ENCODE measurements around the gene IL1RAPL1. TPM values are rescaled to one million over a fixed set of nuclear protein-coding genes. Genes with fewer than 3 reads are reported as not detected.

The IL1RAPL1 gene
- total RNA-seq, 3 donors from 2014 or later = 0.34 to 0.79 TPM; not detected in 1

- TF ChIP-seq CTCF (IDR thresholded peaks at IDR 0.05) = no peak
- H3K4me3 ChIP-seq = no peak overlapping the region
- ATAC-seq = no peak
- H3K9me3 ChIP-seq = no peaks in the 10 kb centered on the region
- no peaks in the 10 kb centered on the region for H3K36me3 ChIP-seq (ENCODE audit: low read depth)
- no peaks in the 10 kb centered on the region for H3K4me1 ChIP-seq (ENCODE audit: low read depth)
- DNase-seq = no peak
- intact Hi-C loops (cut with DNase I, micrococcal nuclease) = no loop called here
Observed at GRCh38 chrX:29627833-29628232, 1040.6 kb downstream of the IL1RAPL1 start.

DNA sequence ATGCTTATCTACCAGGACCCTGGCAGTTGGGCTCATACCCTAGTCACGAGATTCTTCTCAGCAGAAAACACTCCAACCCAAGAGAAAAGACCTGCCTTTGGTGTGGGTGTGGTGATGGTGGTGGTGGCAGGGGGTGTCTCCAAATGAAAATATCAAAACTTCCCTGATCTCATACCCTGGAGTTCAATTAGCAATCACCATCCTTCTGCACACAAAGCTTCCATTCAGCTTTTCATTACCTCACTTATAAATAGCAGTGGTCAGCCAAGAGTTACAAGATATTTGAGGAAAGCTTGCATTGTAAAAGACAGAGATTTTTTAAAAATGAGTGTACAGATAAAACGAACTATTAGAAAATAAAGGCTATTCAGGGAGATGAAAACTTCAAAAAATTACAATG, 1047.3 kb downstream of the IL1RAPL1 start:
- no peak for ATAC-seq

GRCh38 chrX:29636331-29636730, 1049.1 kb downstream of the IL1RAPL1 start:
- Histone ChIP-seq H3K4me3 (no peak overlapping the region), H3K36me3 (ENCODE audit: low read depth) (no peaks in the 10 kb centered on the region), H3K4me1 (ENCODE audit: low read depth) (no peaks in the 10 kb centered on the region), H3K9me3 (no peaks in the 10 kb centered on the region)
- intact Hi-C loops (cut with DNase I, micrococcal nuclease) = no loop called here
- no peak for DNase-seq
- TF ChIP-seq CTCF (IDR thresholded peaks at IDR 0.05) = no peak
- no peak for ATAC-seq

More for the DNA sequence above, 1047.3 kb downstream of the IL1RAPL1 start:
- no peak for TF ChIP-seq CTCF (IDR thresholded peaks at IDR 0.05)
- no peaks in the 10 kb centered on the region for H3K36me3 ChIP-seq (ENCODE audit: low read depth)
- H3K4me3 ChIP-seq = no peak overlapping the region
- intact Hi-C loops (cut with DNase I, micrococcal nuclease) = no loop called here
- H3K9me3 ChIP-seq = no peaks in the 10 kb centered on the region
- H3K4me1 ChIP-seq (ENCODE audit: low read depth) = no peaks in the 10 kb centered on the region
- DNase-seq = no peak

DNA sequence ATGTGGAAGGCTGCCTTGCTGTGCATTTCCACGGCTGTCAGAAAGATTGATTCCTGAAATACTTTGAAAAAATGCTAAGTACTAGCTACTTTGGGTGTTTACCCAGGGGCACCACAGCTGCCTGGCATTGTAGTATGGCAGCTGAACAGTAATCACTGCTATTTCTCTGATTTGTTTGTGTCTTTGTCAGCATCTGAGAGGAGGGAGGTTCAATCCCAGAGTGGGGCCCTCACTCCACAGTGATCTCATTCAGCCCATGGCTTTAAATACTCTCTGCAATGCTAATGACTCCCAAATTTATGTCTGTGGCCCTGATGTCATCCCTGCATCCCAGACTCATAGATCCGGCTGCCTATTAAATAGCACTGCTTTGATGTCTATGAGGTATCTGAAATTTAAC, 1052.9 kb downstream of the IL1RAPL1 start:
- DNase-seq (no peak), ATAC-seq (no peak)
- H3K4me1 ChIP-seq (ENCODE audit: low read depth) = no peaks in the 10 kb centered on the region
- no peaks in the 10 kb centered on the region for H3K9me3 ChIP-seq
- TF ChIP-seq CTCF (IDR thresholded peaks at IDR 0.05) = no peak
- H3K4me3 ChIP-seq = no peak overlapping the region
- H3K36me3 ChIP-seq (ENCODE audit: low read depth) = no peaks in the 10 kb centered on the region
- intact Hi-C loops (cut with DNase I, micrococcal nuclease) = no loop called here

DNA sequence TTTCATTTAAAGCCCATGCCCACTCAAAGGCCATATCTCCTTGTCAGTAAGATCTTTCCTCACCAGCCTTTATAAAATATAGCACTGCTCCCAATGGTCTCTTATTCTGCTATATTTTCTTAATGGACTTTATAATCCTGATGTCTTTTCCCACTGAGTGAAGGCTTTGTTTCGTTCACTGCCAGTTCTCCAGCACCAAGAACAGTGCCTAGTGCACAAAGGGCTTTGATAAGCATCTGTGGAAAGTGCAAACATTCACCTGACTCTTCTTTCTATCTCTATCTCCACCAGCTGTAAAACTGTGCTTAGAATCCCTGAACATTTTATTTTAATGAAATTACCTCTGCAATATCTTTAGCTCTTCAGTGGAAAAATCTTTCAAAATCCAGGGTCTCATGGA, 1054.2 kb downstream of the IL1RAPL1 start:
- Histone ChIP-seq H3K4me1 (ENCODE audit: low read depth) (no peaks in the 10 kb centered on the region), H3K36me3 (ENCODE audit: low read depth) (no peaks in the 10 kb centered on the region), H3K4me3 (no peak overlapping the region), H3K9me3 (no peaks in the 10 kb centered on the region)
- no peak for DNase-seq
- intact Hi-C loops (cut with DNase I, micrococcal nuclease) = no loop called here
- TF ChIP-seq CTCF (IDR thresholded peaks at IDR 0.05) = no peak
- no peak for ATAC-seq

GRCh38 chrX:29643181-29643580, 1055.9 kb downstream of the IL1RAPL1 start:
- Histone ChIP-seq H3K9me3 (no peaks in the 10 kb centered on the region), H3K4me3 (no peak overlapping the region), H3K36me3 (ENCODE audit: low read depth) (no peaks in the 10 kb centered on the region), H3K4me1 (ENCODE audit: low read depth) (no peaks in the 10 kb centered on the region)
- intact Hi-C loops (cut with DNase I, micrococcal nuclease) = no loop called here
- no peak for DNase-seq
- ATAC-seq = no peak
- TF ChIP-seq CTCF (IDR thresholded peaks at IDR 0.05) = no peak

Measured in mucosa of descending colon (tissue), 3 donors.